Bladder microvascular endothelial cell (primary cell): Measurements from ENCODE around the gene IL3RA. TPM values are rescaled to one million over a fixed set of nuclear protein-coding genes. Genes with fewer than 3 reads are reported as not detected.

Experiments used
- total RNA-seq: library from RNA; depleted of rRNA; stranded (reverse); fragments of >200 nt; gene quantifications from 2 replicates; pipeline ENCODE4 v1.2.3, GENCODE V29; 2014

IL3RA gene
- total RNA-seq = 47.8 and 78.2 TPM in 2 replicates

DNA sequence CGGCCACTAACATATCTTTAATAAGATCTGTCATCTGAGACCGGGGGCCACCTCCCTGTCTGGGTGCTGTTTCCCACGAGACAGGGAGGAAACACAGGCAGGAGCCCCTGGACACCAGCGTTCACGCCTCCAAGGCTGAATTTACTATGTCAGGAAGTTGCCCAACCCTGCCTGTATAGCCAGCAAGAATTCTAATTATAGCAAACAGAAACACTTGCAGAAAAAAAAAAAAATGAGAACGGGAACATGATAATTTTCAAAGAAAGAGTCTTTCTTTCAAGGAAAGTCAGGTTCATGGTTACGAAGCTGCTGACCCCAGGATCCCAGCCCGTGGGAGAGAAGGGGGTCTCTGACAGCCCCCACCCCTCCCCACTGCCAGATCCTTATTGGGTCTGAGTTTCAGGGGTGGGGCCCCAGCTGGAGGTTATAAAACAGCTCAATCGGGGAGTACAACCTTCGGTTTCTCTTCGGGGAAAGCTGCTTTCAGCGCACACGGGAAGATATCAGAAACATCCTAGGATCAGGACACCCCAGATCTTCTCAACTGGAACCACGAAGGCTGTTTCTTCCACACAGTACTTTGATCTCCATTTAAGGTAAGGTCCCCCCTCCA, at the start of gene IL3RA:
TSS of gene IL3RA (plus strand) at position 455 of the 613 bp plus-strand sequence. CDS start 4,981 bp downstream, outside the sequence.

DNA sequence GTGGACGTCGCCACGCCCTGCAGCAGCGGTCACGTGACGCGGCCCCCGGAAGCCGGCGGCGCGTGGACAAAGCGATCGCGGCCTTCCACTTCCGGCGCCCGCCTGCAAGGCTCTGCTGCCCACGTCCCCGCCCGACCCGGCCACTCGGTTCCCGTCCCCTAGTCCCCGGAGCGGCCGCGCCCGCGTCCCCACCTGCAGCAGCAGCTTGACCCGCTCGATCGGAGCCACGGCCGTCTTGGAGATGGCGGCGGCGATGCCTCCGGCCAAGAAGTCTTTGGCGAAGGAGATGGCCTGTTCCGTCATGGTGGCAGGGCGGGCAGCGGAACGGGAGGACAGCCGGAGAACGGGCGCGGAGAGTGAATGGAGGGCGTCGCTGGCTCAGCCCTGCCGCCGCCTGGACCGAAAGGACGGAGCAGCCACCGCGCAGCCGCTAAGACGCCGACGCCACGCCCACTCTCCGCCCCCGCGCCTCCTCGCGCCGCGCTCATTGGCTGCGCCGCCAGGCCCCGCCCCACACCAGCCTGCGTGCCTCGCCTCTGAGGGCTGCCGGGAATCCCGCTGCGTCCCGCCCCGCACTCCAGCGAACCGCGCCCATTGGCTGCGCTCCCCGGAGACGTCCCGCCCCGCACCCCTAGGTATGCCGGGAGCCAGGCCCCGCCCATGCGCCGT, 55.3 kb downstream of the IL3RA start, which contains the start of gene SLC25A6:
TSS of gene SLC25A6 (minus strand) at position 407 of the 669 bp plus-strand sequence. CDS start at position 303, 104 bp downstream.

Other genes starting within 250 kb of the IL3RA start
- gene CRLF2, start 124.1 kb upstream of the IL3RA start, total RNA-seq = under 0.01 and 0.13 TPM in 2 replicates
- gene CSF2RA, start 68.0 kb upstream of the IL3RA start, total RNA-seq = not detected in 2 replicates
- gene SLC25A6, start 55.3 kb downstream of the IL3RA start, total RNA-seq = 147 and 241 TPM in 2 replicates
- 14.3 and 17.0 TPM in 2 replicates for gene ASMTL, start 116.1 kb downstream of the IL3RA start, total RNA-seq
- 0.32 and 0.38 TPM in 2 replicates for gene P2RY8, start 200.4 kb downstream of the IL3RA start, total RNA-seq